SH-SY5Y (cell line): ENCODE data around the gene TENM4.

ENCODE experiments used
- GATA2 ChIP-seq: IDR thresholded peaks from 2 replicates; pipeline ENCODE4 v1.6.1; 2011; ENCODE audit warnings: mild to moderate bottlenecking, low read depth, low read length
- GATA3 ChIP-seq: IDR thresholded peaks from 2 replicates; pipeline ENCODE4 v1.6.1; 2011; ENCODE audit warnings: low read depth, mild to moderate bottlenecking, low read length, moderate library complexity

Gene TENM4

DNA sequence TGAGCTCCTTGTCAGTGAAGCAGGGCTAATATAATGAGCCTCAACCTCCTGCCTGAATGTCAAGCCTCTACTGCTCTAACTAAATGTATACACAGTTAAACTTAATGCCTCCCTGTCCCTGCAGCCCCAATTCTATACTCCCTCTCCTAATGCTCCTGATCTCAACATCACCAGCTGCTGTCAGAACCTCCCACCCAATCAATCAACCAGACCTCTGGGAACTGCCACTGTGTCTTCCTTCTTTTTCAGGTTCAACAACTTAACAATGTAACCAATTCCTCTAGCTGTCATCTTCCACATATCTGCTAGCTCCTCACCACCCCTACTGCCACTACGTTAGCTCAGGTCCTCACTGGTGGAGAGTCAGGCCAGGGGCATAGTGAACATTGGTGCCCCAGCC lies 526.3 kb downstream of the TENM4 start:
- TF ChIP-seq GATA3 (no peak), GATA2 (no peak)

DNA sequence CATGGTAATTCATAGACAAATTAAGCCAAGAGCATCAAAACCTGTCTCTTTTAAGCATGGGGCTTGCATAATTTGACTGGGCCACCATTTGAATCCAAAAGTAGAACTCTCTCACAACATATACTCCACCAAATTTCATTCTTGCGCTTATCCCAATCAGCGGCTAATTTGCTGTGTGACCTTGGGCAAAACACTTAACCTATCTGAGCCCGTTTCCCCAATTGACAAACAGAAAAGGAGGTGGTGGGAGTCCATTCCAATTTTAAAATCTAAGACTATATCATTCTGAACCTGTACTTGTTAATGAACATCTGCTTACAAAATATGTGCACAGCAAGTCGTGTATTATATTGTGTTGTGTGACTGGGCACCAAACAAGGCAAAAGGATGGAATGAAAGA lies 528.1 kb downstream of the TENM4 start:
- TF ChIP-seq GATA2, result no peak
- TF ChIP-seq GATA3, result no peak

- TF ChIP-seq GATA2 (no peak), GATA3 (no peak)
Observed at GRCh38 chr11:78910322-78910721, 530.5 kb downstream of the TENM4 start.

DNA sequence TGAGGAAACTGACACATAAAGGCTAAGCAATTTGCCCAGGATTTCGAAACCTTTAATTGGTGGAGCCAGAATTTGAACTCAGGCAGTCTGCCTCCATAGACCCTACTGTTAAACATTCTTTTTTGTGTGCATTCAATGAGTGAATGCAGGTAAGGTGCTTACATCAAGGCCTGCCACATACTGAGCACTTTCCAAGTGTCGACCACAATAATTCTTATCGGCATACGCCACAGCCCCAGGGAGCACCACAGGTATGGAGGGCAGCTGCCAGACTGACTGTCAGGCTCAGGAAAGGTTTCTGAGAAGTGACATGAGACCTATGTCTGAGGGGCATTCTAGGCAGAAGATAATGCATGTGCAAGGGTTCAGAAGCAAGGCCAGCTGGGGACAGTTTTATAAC lies 531.4 kb downstream of the TENM4 start:
- TF ChIP-seq GATA3 (no peak), GATA2 (no peak)

DNA sequence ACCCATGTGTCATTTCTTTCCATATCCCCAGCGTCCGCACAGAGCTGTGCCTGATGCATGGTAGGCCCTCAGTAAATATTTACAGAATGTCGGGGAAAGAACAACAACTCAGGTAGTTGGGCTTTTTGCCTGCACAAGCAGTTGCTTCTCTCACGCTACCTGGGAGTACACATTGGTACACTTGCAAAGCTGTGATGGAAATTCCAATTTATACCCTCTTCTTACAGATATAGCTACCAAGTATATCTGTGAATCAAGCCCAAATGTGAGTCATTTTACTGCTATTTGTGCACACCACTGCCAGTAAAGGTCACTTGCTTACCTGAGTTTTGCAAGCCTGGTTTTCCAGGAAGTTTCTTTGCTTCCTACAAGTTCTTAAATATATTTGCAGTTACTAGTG lies 533.2 kb downstream of the TENM4 start:
- TF ChIP-seq GATA3 (no peak), GATA2 (no peak)

DNA sequence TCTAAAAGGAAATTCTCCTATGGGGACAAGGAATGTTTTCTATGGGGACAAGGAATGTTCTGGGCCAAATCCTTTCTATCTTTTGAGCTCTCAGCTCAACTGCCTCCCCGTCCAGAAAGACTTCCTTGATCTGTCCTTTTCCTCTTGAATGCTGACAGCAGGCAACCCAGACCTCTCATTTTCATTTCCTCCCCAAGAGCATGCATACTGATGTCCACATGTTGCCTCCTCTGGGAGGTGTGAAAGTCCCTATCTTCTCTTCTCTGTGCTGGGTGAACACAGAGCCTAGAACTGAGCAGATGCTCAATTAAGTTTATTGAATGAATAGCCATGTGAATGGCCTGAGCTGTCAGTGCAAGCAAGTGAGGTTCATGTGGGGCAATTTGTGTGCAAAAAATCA lies 534.3 kb downstream of the TENM4 start:
- TF ChIP-seq GATA3 (no peak), GATA2 (no peak)

- TF ChIP-seq GATA2 (no peak), GATA3 (no peak)
Observed at GRCh38 chr11:78905756-78906155, 535.1 kb downstream of the TENM4 start.

DNA sequence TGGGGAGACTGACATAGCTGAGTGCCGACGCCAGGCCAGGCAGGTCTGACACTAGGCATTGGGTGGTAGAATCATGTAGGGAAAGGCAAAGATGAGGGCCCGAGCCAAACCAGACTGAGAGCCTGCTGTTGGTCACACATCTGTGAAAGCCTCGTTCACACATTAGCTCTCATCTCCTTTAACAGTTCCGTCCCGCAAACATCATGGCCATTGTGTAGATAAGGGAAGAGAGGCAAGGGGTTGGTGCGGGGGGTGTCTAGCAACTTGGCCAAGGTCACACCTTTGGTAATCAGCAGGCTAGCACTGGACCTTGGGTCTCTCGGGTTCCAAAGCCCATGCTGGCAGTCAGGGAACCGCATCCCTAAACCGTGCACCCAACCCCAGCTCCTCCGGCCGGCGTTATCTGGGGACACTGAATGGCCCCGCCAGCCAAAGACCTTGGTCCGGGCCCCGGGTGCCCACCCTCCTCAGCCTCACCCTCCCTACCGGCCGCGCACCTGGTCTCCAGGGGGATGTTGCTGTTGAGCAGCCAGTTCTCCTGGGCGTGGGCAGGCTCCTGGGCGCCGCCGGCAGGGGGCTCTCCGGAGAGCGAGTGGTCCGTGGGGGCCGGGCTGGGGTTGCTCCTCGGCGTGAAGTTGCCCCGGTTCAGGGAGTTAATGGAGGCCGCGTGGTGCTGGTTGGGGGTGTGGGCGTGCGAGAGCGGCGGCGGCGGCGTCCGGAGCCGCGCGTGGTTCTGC lies 537.9 kb downstream of the TENM4 start:
- TF ChIP-seq GATA3 (no peak), GATA2 (no peak)

DNA sequence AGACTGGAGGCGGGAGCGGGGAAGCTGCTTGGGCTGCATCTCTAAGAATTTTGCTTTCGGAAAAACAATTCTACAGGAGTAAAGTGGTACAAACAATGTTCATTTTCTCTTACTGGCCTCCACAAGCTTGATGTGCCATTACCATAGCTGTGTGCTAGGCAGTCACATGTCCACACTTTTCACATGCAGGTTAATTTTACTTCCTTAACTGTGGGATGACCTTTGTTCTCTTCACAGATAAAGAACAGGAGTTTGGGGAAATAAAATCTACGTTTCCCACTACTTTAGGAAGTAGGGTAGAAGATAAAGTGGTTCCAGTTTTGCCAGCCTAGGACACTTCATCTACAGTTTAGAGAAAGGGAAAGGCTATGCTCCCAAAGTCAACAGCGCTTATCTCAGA lies 539.0 kb downstream of the TENM4 start:
- TF ChIP-seq GATA2, result no peak
- TF ChIP-seq GATA3, result no peak

DNA sequence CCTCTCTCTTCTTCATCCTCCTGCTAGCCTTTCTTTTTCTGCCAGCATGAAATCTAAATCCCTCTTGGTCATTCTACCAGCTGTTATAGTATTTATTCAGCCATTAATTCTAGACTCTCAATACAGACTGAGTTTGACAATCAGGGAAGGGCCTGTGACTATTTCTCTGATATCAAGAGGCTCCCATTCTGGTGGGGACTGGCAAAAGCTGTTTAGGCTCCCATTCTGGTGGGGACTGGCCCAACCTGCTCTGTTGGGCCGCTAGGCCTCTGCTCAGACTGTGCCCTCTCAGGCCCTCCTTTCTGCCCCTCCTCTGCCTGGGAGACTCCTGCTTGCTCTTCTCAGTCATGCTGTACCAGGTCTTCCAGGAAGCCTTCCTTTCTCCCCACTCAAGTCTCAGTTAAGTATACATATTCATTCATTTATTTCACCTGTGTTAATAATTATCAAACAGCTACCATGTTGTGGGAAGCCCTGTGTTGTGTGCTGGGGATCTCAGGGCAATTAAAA lies 542.5 kb downstream of the TENM4 start:
- no peak for TF ChIP-seq GATA3
- TF ChIP-seq GATA2, result no peak

DNA sequence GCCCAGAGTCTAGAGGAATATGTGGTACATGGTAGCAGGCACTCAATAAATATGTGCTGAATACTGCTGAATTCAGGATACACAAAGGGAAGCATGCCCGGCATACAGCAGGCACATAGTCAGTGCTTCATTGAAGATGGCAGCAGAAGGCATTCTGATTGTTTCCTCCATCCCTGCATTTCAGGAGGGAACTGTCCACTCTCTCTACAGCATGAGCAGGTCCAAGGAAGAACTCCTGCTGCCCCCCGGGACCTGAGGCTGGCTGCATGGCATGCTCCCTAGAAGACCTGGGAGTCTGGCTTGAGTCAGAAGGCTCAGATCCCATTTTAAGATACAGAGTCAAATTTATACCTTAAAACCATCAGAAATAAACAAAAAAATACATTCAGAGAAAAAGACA lies 546.8 kb downstream of the TENM4 start:
- TF ChIP-seq GATA3 (no peak), GATA2 (no peak)

- TF ChIP-seq GATA2 (no peak), GATA3 (no peak)
Observed at GRCh38 chr11:78889698-78890097, 551.1 kb downstream of the TENM4 start.

- TF ChIP-seq GATA2, result no peak
- no peak for TF ChIP-seq GATA3
Observed at GRCh38 chr11:78886616-78887015, 554.2 kb downstream of the TENM4 start.

GRCh38 chr11:78884761-78885160 lies 556.1 kb downstream of the TENM4 start:
- TF ChIP-seq GATA2, result no peak
- no peak for TF ChIP-seq GATA3

GRCh38 chr11:78883506-78883905 lies 557.3 kb downstream of the TENM4 start:
- TF ChIP-seq GATA2 (no peak), GATA3 (no peak)
